22Rv1 (cell line): ENCODE measurements around the gene NLE1.

Source experiments
- ZFX ChIP-seq: fragments of 450-650 bp; IDR thresholded peaks from 2 replicates; pipeline ENCODE4 v1.6.1; 2017; ENCODE audit warnings: antibody characterized with exemption, borderline replicate concordance
- TF ChIP-seq, protein P1 (sequence below): fragments of 450-650 bp; IDR thresholded peaks from 2 replicates; pipeline ENCODE4 v1.5.1; 2017; ENCODE audit warnings: mild to moderate bottlenecking

GRCh38 chr17:35130392-35130791 lies 11.7 kb downstream of the NLE1 start:
- TF ChIP-seq, protein P1, sequence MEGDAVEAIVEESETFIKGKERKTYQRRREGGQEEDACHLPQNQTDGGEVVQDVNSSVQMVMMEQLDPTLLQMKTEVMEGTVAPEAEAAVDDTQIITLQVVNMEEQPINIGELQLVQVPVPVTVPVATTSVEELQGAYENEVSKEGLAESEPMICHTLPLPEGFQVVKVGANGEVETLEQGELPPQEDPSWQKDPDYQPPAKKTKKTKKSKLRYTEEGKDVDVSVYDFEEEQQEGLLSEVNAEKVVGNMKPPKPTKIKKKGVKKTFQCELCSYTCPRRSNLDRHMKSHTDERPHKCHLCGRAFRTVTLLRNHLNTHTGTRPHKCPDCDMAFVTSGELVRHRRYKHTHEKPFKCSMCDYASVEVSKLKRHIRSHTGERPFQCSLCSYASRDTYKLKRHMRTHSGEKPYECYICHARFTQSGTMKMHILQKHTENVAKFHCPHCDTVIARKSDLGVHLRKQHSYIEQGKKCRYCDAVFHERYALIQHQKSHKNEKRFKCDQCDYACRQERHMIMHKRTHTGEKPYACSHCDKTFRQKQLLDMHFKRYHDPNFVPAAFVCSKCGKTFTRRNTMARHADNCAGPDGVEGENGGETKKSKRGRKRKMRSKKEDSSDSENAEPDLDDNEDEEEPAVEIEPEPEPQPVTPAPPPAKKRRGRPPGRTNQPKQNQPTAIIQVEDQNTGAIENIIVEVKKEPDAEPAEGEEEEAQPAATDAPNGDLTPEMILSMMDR, result no peak
- no peak for TF ChIP-seq ZFX
